Left lung (tissue), 14 donors: ENCODE data around the gene CDK3. TPM values are rescaled to one million over a fixed set of nuclear protein-coding genes. Genes with fewer than 3 reads are reported as not detected.

ENCODE experiments used
- ATAC-seq: fragments of 200-7000 bp; cut with Tn5 transposase; one replicate; pipeline ENCODE4 v1.9.1; 2020; ENCODE audit warnings: moderate library complexity
- DNase-seq, 4 donors: peaks; one replicate each; pipeline ENCODE4 v3.0.0-alpha.2; 2013 to 2020
- H3K27ac ChIP-seq, 2 donors: fragments of 200-600 bp; sonication (generic) in 1 of 2; one replicate each; pipeline versions ENCODE4 v1.5.0 to v1.8.0; 2020 to 2021
- H3K27me3 ChIP-seq, 2 donors: fragments of 200-600 bp; sonication (generic) in 1 of 2; one replicate each; pipeline versions ENCODE4 v1.5.0 to v1.8.0; 2020 to 2021
- H3K36me3 ChIP-seq, 2 donors: fragments of 200-600 bp; sonication (generic) in 1 of 2; one replicate each; pipeline versions ENCODE4 v1.5.0 to v1.8.0; 2020 to 2021
- H3K4me1 ChIP-seq, 2 donors: fragments of 200-600 bp; one replicate each; pipeline ENCODE4 v1.8.0; 2021
- H3K4me3 ChIP-seq, 2 donors: fragments of 200-600 bp; sonication (generic) in 1 of 2; one replicate each; pipeline versions ENCODE4 v1.5.0 to v1.8.0; 2020 to 2021; ENCODE audit warnings: mild to moderate bottlenecking in 1 of 2
- H3K9me3 ChIP-seq, 2 donors: fragments of 200-600 bp; sonication (generic) in 1 of 2; one replicate each; pipeline versions ENCODE4 v1.5.0 to v1.8.0; 2020 to 2021
- CTCF ChIP-seq, 2 donors: fragments of 200-600 bp; sonication (generic) in 1 of 2; IDR thresholded peaks; one replicate each; pipeline versions ENCODE4 v1.5.0 to v1.8.0; 2021; ENCODE audit warnings: antibody characterized with exemption in 2 of 2
- intact Hi-C, 2 donors: fragments of 100-400 bp; cut with DNase I; formaldehyde crosslinking; loops; one replicate each; pipeline versions ENCODE4 v1.11.2 to v1.14.2; 2022
- long read RNA-seq, 12 donors: library from polyadenylated mRNA in 2 of 12; unstranded in 2 of 12; transcript quantifications; one replicate each; pipeline ENCODE4 v2.0.0 and lab custom pipeline, GENCODE V29; 2019 to 2026
- polyA plus RNA-seq, 6 donors: library from polyadenylated mRNA; unstranded; fragments of 120-200 nt; gene quantifications; one replicate each; pipeline ENCODE4 v1.2.1, GENCODE V29; 2013; ENCODE audit not compliant: insufficient read length in 6 of 6
- total RNA-seq, 2 donors: library from RNA; stranded (reverse); fragmentation: NEBNext Ultra II Directional; extraction: Animal tissue kit (Norgen Biotek cat#: 25700); gene quantifications; one replicate each; pipeline ENCODE4 v1.2.1, GENCODE V29; 2021
- donor health status: DM: no; HTN: yes; CAD: no.
- donor health status: DM: no; HTN: no; CAD: no.

The CDK3 gene
- total RNA-seq (1 to 10 TPM; 5.4 to 6.1 TPM), polyA plus RNA-seq (10 to 100 TPM; 14.1 to 23.3 (median 21.0) TPM)
- long read RNA-seq, donor 1 = 0 reads
- long read RNA-seq, donor 2 = 0 reads
- long read RNA-seq, donor 3, partial matches to known transcripts = 0 of 1 reads
- long read RNA-seq, donor 3, other reads (novel, unspliced or antisense) = 0 of 1 reads
- long read RNA-seq, donor 4 = 0 reads
- long read RNA-seq, donor 5, partial matches to known transcripts = 0 of 2 reads
- long read RNA-seq, donor 5, other reads (novel, unspliced or antisense) = 0 of 2 reads
- long read RNA-seq, donor 6, partial matches to known transcripts = 0 of 1 reads
- long read RNA-seq, donor 6, other reads (novel, unspliced or antisense) = 0 of 1 reads
- long read RNA-seq, donor 7, partial matches to known transcripts = 0 of 2 reads
- long read RNA-seq, donor 7, other reads (novel, unspliced or antisense) = 0 of 2 reads
- long read RNA-seq, donor 8, partial matches to known transcripts = 0 of 3 reads
- long read RNA-seq, donor 8, other reads (novel, unspliced or antisense) = 0 of 3 reads
- long read RNA-seq, donor 9 = 0 reads
- long read RNA-seq, donor 10 = 0 reads
- long read RNA-seq, donor 11 = 0 reads
- long read RNA-seq, donor 12, partial matches to known transcripts = 8 of 11 reads
- long read RNA-seq, donor 12, other reads (novel, unspliced or antisense) = 0 of 11 reads

- no peaks in the 10 kb centered on the region for H3K9me3 ChIP-seq
- TF ChIP-seq CTCF (IDR thresholded peaks at IDR 0.05) = peak in 1 of 2 donors; percentile 13
- no peak within 1 kb of the TSS for H3K4me3 ChIP-seq
- H3K27ac ChIP-seq = no peak within 1 kb of the TSS
- peaks cover 9 to 28% of the 10 kb centered on the region in 2 donors for H3K4me1 ChIP-seq
- H3K36me3 ChIP-seq = peaks cover 0 to 43% of the 10 kb centered on the region in 2 donors
- DNase-seq = no peak
- intact Hi-C loops = loop anchor here in 1 of 2 donors (5.0 kb wide), 1 partner anchor 94 kb away; no protein-coding TSS in a partner anchor
- ATAC-seq = no peak
- H3K27me3 ChIP-seq = no peaks in the 10 kb centered on the region
These were observed at the start of gene CDK3 for GRCh38 chr17:76000755-76001521. Gene CDK3, plus strand, starts transcription at chr17:76000855. Its CDS starts 571 bp downstream, at chr17:76001426.

GRCh38 chr17:75950855-75951554 is 49.6 kb upstream of the CDK3 start:
- H3K4me1 ChIP-seq = no peaks in the 10 kb centered on the region
- no peaks in the 10 kb centered on the region for H3K9me3 ChIP-seq
- H3K36me3 ChIP-seq = peaks cover 0 to 100% of the 10 kb centered on the region in 2 donors
- DNase-seq (peak in 2 of 4 donors; percentile 36 to 53), ATAC-seq (peak; percentile 26)
- intact Hi-C loops = no loop called here
- no peaks in the 10 kb centered on the region for H3K27me3 ChIP-seq
- H3K27ac ChIP-seq = no peak overlapping the region
- no peak for TF ChIP-seq CTCF (IDR thresholded peaks at IDR 0.05)
- H3K4me3 ChIP-seq = no peak overlapping the region

- Histone ChIP-seq H3K9me3 (no peaks in the 10 kb centered on the region), H3K27me3 (no peaks in the 10 kb centered on the region), H3K27ac (no peak overlapping the region), H3K4me1 (peaks cover 0 to 22% of the 10 kb centered on the region in 2 donors), H3K36me3 (peaks cover 0 to 57% of the 10 kb centered on the region in 2 donors), H3K4me3 (no peak overlapping the region)
- ATAC-seq (peak; percentile 53), DNase-seq (no peak)
- TF ChIP-seq CTCF (IDR thresholded peaks at IDR 0.05) = no peak
- intact Hi-C loops = no loop called here
These were observed 41.4 kb upstream of the CDK3 start for GRCh38 chr17:75959051-75959838.

- no peak for ATAC-seq
- no peak for TF ChIP-seq CTCF (IDR thresholded peaks at IDR 0.05)
- H3K27me3 ChIP-seq = no peaks in the 10 kb centered on the region
- peaks cover 0 to 50% of the 10 kb centered on the region in 2 donors for H3K36me3 ChIP-seq
- peaks cover 0 to 22% of the 10 kb centered on the region in 2 donors for H3K4me1 ChIP-seq
- DNase-seq = no peak
- H3K4me3 ChIP-seq = no peak overlapping the region
- intact Hi-C loops = no loop called here
- H3K9me3 ChIP-seq = no peaks in the 10 kb centered on the region
- no peak overlapping the region for H3K27ac ChIP-seq
These were observed 40.7 kb upstream of the CDK3 start for GRCh38 chr17:75959839-75960511.
